Transverse colon (tissue), 4 donors: ENCODE results near the gene FIS1. TPM values are rescaled to one million over a fixed set of nuclear protein-coding genes. Genes with fewer than 3 reads are reported as not detected.

Experiments used
- DNase-seq: peaks from one replicate; pipeline ENCODE4 v3.0.0-alpha.2; 2019
- H3K27ac ChIP-seq, 4 donors: fragments of 200-600 bp; sonication (generic); 2 replicates each; pipeline ENCODE4 v1.5.1; 2016 to 2018; ENCODE audit warnings: inconsistent platforms in 4 of 4
- H3K27me3 ChIP-seq: fragments of 200-600 bp; sonication (generic); 2 replicates; pipeline ENCODE4 v1.5.1; 2017; ENCODE audit warnings: inconsistent platforms
- H3K36me3 ChIP-seq, 4 donors: fragments of 200-600 bp; sonication (generic); 2 replicates each; pipeline ENCODE4 v1.5.1; 2017 to 2019; ENCODE audit warnings: inconsistent platforms in 4 of 4
- H3K4me1 ChIP-seq, 4 donors: fragments of 200-600 bp; sonication (generic); 2 replicates each; pipeline ENCODE4 v1.5.1; 2017 to 2020; ENCODE audit warnings: inconsistent platforms in 4 of 4
- H3K4me3 ChIP-seq, 4 donors: fragments of 200-600 bp; sonication (generic); 1 replicate in 1 of 4; 2 replicates in 3 of 4; pipeline versions ENCODE4 v1.5.1 to v1.6.1; 2017 to 2019; ENCODE audit warnings: inconsistent platforms in 4 of 4
- H3K9me3 ChIP-seq, 2 donors: fragments of 200-600 bp; sonication (generic); 2 replicates each; pipeline ENCODE4 v1.5.1; 2017 to 2019; ENCODE audit warnings: inconsistent platforms in 2 of 2
- EP300 ChIP-seq: sonication (generic); formaldehyde crosslinking; IDR thresholded peaks from one replicate; pipeline ENCODE4 v1.6.1; 2017; ENCODE audit warnings: antibody characterized with exemption, low read depth
- POLR2A ChIP-seq: fragments of 450-650 bp; IDR thresholded peaks from one replicate; pipeline ENCODE4 v1.6.1; 2016; ENCODE audit warnings: antibody characterized with exemption, mild to moderate bottlenecking, moderate library complexity
- POLR2AphosphoS5 ChIP-seq, 3 donors: sonication (generic); formaldehyde crosslinking; IDR thresholded peaks; one replicate each; pipeline ENCODE4 v1.6.1; 2016; ENCODE audit warnings: antibody characterized with exemption in 3 of 3
- WGBS, 2 donors: methylation state at CpG; one replicate each; pipeline ENCODE4 v1.1.5; 2018; ENCODE audit warnings: low coverage in 1 of 2; 5-methylcytosine and 5-hydroxymethylcytosine counted together
- in situ Hi-C, 4 donors: fragments of 200-750 bp; cut with MboI; loops; one replicate each; pipeline versions ENCODE4 v1.15.0 to v1.15.1; 2017; ENCODE audit warnings: low sequenced_read_pairs in 3 of 4, low pct_ligation_motif_present in 1 of 4, low pct_unique_long_range_greater_than_20kb in 1 of 4
- intact Hi-C: fragments of 100-400 bp; cut with DNase I; formaldehyde crosslinking; loops from one replicate; pipeline ENCODE4 v1.15.1; 2023; ENCODE audit warnings: low total_unique reads
- total RNA-seq, 4 donors: library from RNA; depleted of rRNA; stranded (reverse); fragments of >200 nt; gene quantifications; one replicate each; pipeline ENCODE4 v1.1.0, GENCODE V29; 2016
- TF ChIP-seq, protein P1 (sequence below), 5 experiments: fragments of 200-600 bp in 3 of 5; fragments of 450-650 bp in 2 of 5; sonication (generic) in 3 of 5; IDR thresholded peaks; 1 replicate in 2 of 5; 2 replicates in 3 of 5; pipeline ENCODE4 v1.5.1; 2016 to 2017; ENCODE audit warnings: antibody characterized with exemption in 5 of 5, inconsistent platforms in 3 of 5, mild to moderate bottlenecking in 2 of 5, moderate library complexity in 1 of 5

Gene FIS1
- total RNA-seq, 4 donors from 2014 or later = 159 to 261 (median 187) TPM

DNA sequence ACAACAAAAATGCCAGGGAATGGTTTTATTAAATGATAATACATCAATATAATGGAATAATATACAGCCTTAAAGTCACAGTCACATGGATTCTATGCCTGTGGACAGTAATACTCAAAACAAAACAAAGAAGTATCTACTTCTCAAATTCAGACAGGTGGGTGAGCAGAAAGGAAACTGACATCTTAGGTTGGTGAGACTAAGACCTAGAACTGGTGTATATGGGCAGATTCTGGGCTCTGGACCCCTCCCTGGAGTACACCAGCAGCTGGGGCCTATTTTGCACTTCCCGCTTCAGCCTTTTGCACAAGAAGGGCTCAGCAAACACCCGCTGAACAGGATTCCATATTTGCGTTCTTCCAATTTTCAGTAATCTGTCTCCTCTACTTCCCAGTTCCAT lies 5.4 kb upstream of the FIS1 start:
- in situ Hi-C loops (no loop called here), intact Hi-C loops (no loop called here)
- no peaks in the 10 kb centered on the region for H3K36me3 ChIP-seq

GRCh38 chr7:101248276-101248675 lies 3.4 kb upstream of the FIS1 start:
- no peak overlapping the region for H3K27ac ChIP-seq
- no peaks in the 10 kb centered on the region for H3K9me3 ChIP-seq
- TF ChIP-seq POLR2A = no peak
- no peak for TF ChIP-seq EP300
- TF ChIP-seq, protein P1, sequence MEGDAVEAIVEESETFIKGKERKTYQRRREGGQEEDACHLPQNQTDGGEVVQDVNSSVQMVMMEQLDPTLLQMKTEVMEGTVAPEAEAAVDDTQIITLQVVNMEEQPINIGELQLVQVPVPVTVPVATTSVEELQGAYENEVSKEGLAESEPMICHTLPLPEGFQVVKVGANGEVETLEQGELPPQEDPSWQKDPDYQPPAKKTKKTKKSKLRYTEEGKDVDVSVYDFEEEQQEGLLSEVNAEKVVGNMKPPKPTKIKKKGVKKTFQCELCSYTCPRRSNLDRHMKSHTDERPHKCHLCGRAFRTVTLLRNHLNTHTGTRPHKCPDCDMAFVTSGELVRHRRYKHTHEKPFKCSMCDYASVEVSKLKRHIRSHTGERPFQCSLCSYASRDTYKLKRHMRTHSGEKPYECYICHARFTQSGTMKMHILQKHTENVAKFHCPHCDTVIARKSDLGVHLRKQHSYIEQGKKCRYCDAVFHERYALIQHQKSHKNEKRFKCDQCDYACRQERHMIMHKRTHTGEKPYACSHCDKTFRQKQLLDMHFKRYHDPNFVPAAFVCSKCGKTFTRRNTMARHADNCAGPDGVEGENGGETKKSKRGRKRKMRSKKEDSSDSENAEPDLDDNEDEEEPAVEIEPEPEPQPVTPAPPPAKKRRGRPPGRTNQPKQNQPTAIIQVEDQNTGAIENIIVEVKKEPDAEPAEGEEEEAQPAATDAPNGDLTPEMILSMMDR (IDR thresholded peaks at IDR 0.05) = no peak
- TF ChIP-seq POLR2AphosphoS5 (IDR thresholded peaks at IDR 0.05) = no peak
- H3K4me1 ChIP-seq = peaks cover 23 to 40% (median 32%) of the 10 kb centered on the region in 4 donors
- no peak for DNase-seq
- no peaks in the 10 kb centered on the region for H3K27me3 ChIP-seq
- in situ Hi-C loops (no loop called here), intact Hi-C loops (no loop called here)
- H3K36me3 ChIP-seq = no peaks in the 10 kb centered on the region
- H3K4me3 ChIP-seq = no peak overlapping the region
- WGBS, 2 donors = 93 to 100% methylated on average over 1 to 5 of the region's 5 CpGs

More for the DNA sequence above, 5.4 kb upstream of the FIS1 start:
- H3K4me3 ChIP-seq = peak overlapping the region in 1 of 4 donors; percentile 3
- H3K27ac ChIP-seq = no peak overlapping the region
- no peaks in the 10 kb centered on the region for H3K9me3 ChIP-seq
- 79 to 82% methylated on average over 3 of the region's 3 CpGs for WGBS, 2 donors
- TF ChIP-seq POLR2A (no peak), POLR2AphosphoS5 (IDR thresholded peaks at IDR 0.05) (no peak), EP300 (no peak)
- no peaks in the 10 kb centered on the region for H3K27me3 ChIP-seq
- peaks cover 15 to 30% (median 21%) of the 10 kb centered on the region in 4 donors for H3K4me1 ChIP-seq
- DNase-seq = no peak

DNA sequence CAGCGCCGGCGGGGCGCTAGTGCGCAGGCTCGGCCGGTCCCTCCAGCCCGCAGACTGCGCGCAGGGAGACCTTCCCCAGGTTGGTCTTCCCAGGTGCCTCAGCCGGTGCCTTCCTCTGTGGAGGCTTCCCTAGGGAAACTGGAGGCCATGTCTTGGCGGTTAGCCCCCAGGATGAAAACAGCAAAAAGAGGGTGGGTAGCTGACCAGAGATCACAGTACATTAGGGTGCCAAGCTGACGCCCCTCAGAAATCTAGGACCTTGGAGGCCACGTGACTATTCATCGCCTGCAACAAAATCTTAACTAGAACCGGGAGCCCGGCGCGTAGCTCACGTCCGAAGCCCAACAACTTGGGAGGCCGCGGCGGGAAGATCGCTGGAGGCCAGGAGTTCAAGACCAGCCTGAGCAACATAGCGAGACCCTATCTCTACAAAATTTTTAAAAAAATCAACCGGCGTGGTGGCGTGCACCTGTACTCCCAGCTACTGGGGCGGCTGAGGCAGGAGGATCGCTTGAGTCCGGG lies 327 bp upstream of the FIS1 start:
- peaks cover 12 to 25% (median 20%) of the 10 kb centered on the region in 4 donors for H3K4me1 ChIP-seq
- H3K4me3 ChIP-seq = peak overlapping the region; percentile 61 to 81 (median 68)
- no peak for DNase-seq
- no peaks in the 10 kb centered on the region for H3K36me3 ChIP-seq
- TF ChIP-seq, protein P1 (IDR thresholded peaks at IDR 0.05) = no peak
- WGBS, 2 donors = 35% methylated on average over 32 of the region's 32 CpGs; no CpG with 5 or more reads in 1 of the 2 donors
- H3K9me3 ChIP-seq = no peaks in the 10 kb centered on the region
- in situ Hi-C loops (no loop called here), intact Hi-C loops (no loop called here)
- no peaks in the 10 kb centered on the region for H3K27me3 ChIP-seq
- peak overlapping the region; percentile 88 to 98 (median 94) for H3K27ac ChIP-seq

DNA sequence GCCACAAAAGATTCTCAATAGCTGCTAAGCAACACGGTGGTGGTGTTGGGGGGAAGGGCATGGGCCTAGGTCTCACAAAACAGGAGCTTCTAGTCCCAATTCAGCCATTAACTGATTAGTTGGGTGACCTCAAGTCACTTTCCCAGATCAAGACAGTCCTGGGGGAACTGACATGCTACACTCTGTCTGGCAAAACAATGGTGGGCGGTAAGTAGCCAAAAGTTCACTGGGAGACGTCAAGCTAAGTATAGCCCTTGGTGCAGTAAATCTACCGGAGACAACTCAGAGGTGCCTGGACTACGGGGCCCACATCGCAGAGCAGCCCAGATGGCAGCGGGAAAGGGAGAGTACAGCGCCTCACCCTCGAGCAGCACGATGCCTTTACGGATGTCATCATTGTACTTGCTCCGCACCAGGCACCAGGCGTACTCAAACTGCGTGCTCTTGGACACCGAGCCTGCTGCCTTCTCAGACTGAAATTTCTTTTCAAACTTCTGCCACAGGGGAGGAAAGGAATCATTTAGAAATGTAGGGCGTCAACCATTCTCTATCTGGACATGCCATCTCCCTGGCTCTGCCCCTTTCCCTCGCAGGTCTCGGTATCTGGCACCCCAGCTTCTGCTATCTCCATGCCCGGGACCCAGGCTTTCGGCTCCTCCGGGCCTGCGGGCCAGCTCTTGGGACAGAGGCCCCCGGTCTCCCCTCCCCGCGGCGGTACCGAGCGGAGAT lies 1.1 kb downstream of the FIS1 start:
- DNase-seq = no peak
- Histone ChIP-seq H3K4me3 (peak overlapping the region; percentile 61 to 81 (median 68)), H3K4me1 (peaks cover 12 to 22% (median 19%) of the 10 kb centered on the region in 4 donors), H3K27me3 (no peaks in the 10 kb centered on the region), H3K9me3 (no peaks in the 10 kb centered on the region), H3K36me3 (peaks cover 0 to 7% (median 0%) of the 10 kb centered on the region in 4 donors), H3K27ac (peak overlapping the region; percentile 88 to 98 (median 94))
- intact Hi-C loops (no loop called here), in situ Hi-C loops (no loop called here)
- WGBS, 2 donors = 31% methylated on average over 19 of the region's 28 CpGs; no CpG with 5 or more reads in 1 of the 2 donors
- TF ChIP-seq POLR2A = no peak
- TF ChIP-seq, protein P1 (IDR thresholded peaks at IDR 0.05) = peak in 1 of 5 experiments; percentile 98
